Peyer's patch (tissue), 4 donors: ENCODE results near the gene PRLH.
"Not testable (repeated sequence)": the region's sequence is repeated elsewhere in the genome, so short reads cannot be mapped to it uniquely, and the experiment has no call there.

Experiments
- POLR2A ChIP-seq, 2 donors: fragments of 450-650 bp; IDR thresholded peaks; one replicate each; pipeline ENCODE4 v1.5.1; 2017; ENCODE audit warnings: antibody characterized with exemption in 2 of 2, mild to moderate bottlenecking in 2 of 2, moderate library complexity in 2 of 2
- TF ChIP-seq, protein P1 (sequence below), 6 experiments: fragments of 450-650 bp in 4 of 6; fragments of 200-600 bp in 2 of 6; sonication (generic) in 1 of 6; IDR thresholded peaks; one replicate each; pipeline ENCODE4 v1.5.1; 2017 to 2019; ENCODE audit warnings: antibody characterized with exemption in 6 of 6, mild to moderate bottlenecking in 3 of 6, moderate library complexity in 1 of 6

DNA sequence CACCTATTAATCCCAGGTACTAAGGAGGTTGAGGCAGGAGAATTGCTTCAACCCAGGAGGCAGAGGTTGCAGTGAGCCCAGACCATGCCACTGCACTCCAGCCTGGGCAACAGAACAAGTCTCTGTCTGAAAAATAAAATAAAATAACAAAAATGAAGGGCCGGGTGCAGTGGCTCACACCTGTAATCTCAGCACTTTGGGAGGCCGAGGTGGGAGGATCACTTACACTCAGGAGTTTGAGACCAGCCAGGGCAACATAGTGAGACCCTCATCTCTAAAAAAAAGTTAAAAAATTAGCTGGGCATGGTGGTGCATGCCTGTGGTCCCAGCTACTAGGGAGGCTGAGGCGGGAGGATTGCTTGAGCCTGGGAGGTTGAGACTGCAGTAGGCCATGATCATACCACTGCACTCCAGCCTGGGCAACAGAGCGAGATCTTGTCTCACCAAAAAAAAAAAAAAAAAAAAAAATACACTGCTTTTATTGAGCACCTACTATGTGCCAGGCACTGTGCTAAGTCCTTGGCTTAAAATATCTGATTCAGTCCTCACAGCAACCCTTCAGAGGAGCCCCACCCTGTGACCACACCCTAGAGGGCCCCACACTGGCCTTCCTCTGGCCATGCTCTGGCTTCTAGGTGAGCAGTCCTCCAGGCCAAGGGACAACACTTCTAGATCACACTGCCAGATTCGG is 29.6 kb downstream of the PRLH start:
- TF ChIP-seq, protein P1, sequence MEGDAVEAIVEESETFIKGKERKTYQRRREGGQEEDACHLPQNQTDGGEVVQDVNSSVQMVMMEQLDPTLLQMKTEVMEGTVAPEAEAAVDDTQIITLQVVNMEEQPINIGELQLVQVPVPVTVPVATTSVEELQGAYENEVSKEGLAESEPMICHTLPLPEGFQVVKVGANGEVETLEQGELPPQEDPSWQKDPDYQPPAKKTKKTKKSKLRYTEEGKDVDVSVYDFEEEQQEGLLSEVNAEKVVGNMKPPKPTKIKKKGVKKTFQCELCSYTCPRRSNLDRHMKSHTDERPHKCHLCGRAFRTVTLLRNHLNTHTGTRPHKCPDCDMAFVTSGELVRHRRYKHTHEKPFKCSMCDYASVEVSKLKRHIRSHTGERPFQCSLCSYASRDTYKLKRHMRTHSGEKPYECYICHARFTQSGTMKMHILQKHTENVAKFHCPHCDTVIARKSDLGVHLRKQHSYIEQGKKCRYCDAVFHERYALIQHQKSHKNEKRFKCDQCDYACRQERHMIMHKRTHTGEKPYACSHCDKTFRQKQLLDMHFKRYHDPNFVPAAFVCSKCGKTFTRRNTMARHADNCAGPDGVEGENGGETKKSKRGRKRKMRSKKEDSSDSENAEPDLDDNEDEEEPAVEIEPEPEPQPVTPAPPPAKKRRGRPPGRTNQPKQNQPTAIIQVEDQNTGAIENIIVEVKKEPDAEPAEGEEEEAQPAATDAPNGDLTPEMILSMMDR (IDR thresholded peaks at IDR 0.05) = not testable (repeated sequence)
- TF ChIP-seq POLR2A (IDR thresholded peaks at IDR 0.05) = not testable (repeated sequence)
